Fibroblast of lung (primary cell): ENCODE measurements around the gene AWAT2.

Experiments
- EZH2 ChIP-seq: IDR thresholded peaks from 2 replicates; pipeline ENCODE4 v1.5.1; 2012; ENCODE audit warnings: low read length, control low read depth, mild to moderate bottlenecking; ENCODE audit errors: missing control alignments
- TF ChIP-seq, protein P1 (sequence below), 2 donors: IDR thresholded peaks in 1 of 2; conservative IDR thresholded peaks in 1 of 2; 1 replicate in 1 of 2; 2 replicates in 1 of 2; pipeline ENCODE4 v1.5.1; 2011 to 2012; ENCODE audit warnings: low read length in 2 of 2, control low read depth in 1 of 2, inconsistent platforms in 1 of 2, low read depth in 1 of 2, mild to moderate bottlenecking in 1 of 2

DNA sequence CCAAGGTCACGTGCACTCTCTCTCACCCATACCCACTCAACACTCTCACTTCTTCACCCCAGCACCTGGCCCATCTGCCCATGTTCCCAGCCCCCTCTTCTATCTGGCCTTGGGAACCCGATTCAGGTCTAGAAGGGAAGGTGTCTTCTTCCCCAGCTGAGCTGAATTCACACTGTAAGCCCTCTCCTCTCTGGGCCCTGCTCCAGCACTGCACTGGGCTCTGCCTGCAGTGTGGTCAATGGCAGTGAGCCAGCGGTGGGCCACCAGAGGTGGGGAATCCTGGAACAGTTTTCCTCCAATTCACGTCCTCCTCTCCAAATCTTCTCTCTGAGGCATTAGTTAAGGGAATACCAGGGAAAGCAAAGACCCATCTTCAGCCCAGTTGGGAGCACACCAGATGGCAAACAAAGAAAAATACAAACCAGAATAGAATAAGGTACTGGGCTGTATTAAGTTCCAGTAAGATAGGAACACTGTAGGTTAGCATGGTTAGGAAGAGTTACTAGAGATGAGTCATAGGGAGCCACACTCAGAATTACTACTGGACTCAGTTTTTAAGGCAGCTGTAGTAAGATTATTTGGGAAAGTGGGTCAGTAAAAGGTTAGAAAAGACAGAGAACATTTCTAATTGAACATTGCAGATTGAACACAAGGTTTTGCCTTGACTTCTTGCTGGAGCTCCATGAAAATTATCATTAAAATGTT is 5.0 kb downstream of the AWAT2 start:
- TF ChIP-seq, protein P1, sequence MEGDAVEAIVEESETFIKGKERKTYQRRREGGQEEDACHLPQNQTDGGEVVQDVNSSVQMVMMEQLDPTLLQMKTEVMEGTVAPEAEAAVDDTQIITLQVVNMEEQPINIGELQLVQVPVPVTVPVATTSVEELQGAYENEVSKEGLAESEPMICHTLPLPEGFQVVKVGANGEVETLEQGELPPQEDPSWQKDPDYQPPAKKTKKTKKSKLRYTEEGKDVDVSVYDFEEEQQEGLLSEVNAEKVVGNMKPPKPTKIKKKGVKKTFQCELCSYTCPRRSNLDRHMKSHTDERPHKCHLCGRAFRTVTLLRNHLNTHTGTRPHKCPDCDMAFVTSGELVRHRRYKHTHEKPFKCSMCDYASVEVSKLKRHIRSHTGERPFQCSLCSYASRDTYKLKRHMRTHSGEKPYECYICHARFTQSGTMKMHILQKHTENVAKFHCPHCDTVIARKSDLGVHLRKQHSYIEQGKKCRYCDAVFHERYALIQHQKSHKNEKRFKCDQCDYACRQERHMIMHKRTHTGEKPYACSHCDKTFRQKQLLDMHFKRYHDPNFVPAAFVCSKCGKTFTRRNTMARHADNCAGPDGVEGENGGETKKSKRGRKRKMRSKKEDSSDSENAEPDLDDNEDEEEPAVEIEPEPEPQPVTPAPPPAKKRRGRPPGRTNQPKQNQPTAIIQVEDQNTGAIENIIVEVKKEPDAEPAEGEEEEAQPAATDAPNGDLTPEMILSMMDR (conservative IDR thresholded peaks at IDR 0.05 in 1 of 2, IDR thresholded peaks at IDR 0.05 in 1 of 2; ENCODE audit: low read depth in 1 of 2, low read length in 2 of 2): no peak
- TF ChIP-seq EZH2: no peak
